ENCODE results near the gene UHRF2.
"Not testable (repeated sequence)": the region's sequence is repeated elsewhere in the genome, so short reads cannot be mapped to it uniquely, and the experiment has no call there.

Gene UHRF2

DNA sequence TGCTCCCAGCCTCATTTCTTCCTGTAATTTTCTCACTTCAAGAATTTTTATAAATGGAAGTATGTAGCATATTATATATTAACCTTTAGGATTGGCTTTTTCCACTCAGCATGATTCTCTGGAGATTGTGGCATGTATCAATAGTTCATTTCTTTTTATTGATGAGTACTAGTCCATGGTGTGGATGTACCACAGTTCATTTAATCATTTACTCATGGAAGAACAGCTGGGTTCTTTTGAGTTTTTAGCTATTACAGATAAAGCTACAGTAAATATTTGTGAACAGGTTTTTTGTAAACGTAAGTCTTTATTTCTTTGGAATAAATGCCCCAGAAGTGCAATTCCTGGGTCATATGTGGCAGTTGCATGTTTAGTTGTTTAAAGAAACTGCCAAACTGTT, 76.1 kb downstream of the UHRF2 start:
- DNase-seq (ENCODE audit: low spot score) = no peak

DNA sequence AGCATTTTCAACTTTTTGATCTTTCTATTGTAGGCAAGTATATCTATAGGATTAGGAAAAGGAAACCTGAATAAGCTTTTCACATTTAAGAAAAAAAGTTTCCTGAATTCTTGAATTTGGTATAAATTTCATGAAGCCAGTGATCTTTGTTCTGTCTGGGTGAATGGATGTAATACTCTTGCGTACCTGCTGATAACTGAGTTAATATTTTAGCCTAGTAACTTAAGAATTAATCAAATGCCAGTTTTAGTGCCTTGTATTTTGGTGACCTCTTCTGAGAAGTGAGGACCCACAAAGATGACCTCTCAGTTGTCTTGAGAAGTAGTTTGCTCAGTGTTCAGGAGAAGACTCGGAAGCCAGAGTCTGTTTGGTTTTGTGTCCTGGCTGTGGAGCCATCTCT, 77.9 kb downstream of the UHRF2 start:
- no peak for DNase-seq (ENCODE audit: low spot score)

GRCh38 chr9:6495466-6495865, 82.5 kb downstream of the UHRF2 start:
- no peak for DNase-seq (ENCODE audit: low spot score)

GRCh38 chr9:6498982-6499381, 86.0 kb downstream of the UHRF2 start:
- DNase-seq (ENCODE audit: low spot score) = peak; percentile 29

- DNase-seq (ENCODE audit: low spot score) = no peak
Measured at GRCh38 chr9:6501526-6502210, 88.7 kb downstream of the UHRF2 start.

DNA sequence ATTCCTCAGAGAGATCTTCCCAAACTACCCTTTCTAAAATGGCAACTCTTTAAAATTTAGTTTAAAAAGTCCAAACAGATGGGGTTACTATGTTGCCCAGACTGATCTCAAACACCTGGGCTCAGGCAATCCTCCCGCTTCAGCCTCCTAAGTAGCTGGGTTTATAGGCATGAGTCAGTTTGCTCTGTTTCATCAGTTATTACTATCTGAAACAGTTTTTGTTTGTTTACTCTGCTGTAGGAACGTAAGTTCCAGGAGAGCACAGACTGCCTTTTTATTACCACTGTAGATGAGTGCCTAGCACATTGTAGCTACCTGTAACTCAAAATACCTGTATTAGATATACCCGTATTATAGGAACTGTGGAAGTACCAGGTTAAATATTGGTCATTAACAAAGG, 89.4 kb downstream of the UHRF2 start:
- no peak for DNase-seq (ENCODE audit: low spot score)

- no peak for DNase-seq (ENCODE audit: low spot score)
Measured at GRCh38 chr9:6506571-6506970, 93.6 kb downstream of the UHRF2 start.

GRCh38 chr9:6512085-6512657, 99.2 kb downstream of the UHRF2 start:
- DNase-seq (ENCODE audit: low spot score) = no peak

GRCh38 chr9:6522263-6522662, 109.3 kb downstream of the UHRF2 start:
- DNase-seq (ENCODE audit: low spot score) = no peak

DNA sequence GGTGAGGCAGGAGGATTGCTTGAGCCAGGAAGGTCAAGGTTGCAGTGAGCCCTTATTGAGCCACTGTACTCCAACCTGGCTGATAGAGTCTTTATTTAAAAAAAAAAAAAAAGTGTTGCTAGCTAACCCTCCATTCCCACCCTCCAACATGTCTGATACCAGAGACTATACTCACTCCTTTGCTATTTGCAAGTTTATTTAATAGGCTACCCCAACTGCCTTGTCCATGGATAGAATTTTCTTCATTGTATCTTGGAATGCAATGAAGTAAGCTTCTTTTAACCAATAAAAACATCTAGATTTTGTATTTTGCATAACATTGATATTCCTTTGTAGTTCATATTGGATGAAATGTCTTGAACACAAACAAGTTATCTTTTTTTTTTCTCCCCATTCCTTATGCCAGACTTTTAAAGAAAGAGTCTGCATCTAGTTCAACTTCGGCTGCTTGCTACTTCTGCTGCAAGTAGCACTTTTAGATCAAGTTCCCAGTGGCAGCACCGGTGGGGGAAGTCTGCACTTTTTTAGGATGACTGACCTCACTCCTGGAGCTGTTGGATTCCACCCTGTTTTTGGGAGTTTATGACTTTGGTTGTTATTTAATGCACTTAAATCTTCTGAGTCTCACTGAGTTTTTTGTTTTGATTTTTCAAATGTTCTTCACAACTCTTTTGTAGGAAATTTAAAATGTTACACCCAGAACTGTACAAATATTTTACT, 112.5 kb downstream of the UHRF2 start:
- DNase-seq (ENCODE audit: low spot score) = peak; percentile 49

GRCh38 chr9:6535594-6535993, 122.6 kb downstream of the UHRF2 start:
- DNase-seq (ENCODE audit: low spot score) = no peak

DNA sequence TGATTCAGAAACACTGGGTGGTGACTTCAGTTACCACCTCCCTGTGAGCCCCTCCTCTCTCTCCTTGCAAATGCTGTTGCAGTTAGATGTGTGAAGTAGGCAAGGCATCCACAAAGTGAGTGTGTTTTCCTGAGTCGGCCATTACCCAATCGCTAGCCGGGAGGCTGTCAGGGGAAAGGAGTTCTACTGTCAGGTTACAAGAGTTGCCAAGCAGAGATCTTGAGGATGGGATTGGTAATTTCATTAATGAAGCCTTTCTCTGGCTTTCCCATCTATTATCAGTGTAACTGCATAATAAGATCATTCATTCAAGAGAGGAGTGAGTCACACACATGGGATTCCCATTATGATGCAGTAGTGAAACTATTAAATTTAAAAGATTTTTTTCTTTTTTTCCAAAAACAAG, 125.7 kb downstream of the UHRF2 start:
- DNase-seq (ENCODE audit: low spot score) = no peak

DNA sequence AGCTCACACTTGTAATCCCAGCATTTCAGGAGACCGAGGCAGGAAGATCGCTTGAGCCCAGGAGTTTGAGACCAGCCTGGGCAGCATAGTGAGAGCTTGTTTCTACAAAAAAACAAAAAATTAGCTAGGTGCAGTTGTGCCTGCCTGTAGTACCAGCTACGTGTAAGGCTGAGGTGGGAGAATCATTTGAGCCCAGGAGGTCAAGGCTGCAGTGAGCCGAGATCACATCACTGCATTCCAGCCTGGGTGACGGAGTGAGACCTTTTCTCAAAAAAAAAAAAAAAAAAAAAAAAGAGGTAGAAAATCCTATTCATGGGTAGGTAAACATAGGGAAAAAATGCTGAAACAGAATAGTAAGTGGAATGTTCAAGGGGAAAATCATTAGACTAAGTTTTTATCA, 129.6 kb downstream of the UHRF2 start:
- DNase-seq (ENCODE audit: low spot score) = not testable (repeated sequence)

DNA sequence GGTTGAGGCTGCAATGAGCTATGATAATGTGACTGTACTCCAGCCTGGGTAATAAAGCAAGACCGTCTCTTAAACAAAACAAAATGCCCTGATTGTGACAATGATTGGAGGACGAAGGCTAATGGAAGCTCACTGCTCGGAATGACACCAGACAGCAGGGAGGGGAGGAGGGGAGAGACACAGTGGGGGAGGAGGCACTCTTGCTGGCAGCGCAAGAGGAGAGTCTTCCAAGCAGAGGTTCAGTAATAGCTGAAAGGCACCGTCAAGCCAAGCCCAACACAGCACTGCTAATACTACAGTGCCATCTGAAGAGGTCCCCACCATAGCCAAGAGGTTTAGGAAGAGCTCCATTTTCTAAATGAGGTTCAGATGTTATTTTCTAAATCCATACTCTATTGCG, 130.2 kb downstream of the UHRF2 start:
- DNase-seq (ENCODE audit: low spot score) = no peak

GRCh38 chr9:6545017-6545691, 132.2 kb downstream of the UHRF2 start:
- DNase-seq (ENCODE audit: low spot score) = no peak

DNA sequence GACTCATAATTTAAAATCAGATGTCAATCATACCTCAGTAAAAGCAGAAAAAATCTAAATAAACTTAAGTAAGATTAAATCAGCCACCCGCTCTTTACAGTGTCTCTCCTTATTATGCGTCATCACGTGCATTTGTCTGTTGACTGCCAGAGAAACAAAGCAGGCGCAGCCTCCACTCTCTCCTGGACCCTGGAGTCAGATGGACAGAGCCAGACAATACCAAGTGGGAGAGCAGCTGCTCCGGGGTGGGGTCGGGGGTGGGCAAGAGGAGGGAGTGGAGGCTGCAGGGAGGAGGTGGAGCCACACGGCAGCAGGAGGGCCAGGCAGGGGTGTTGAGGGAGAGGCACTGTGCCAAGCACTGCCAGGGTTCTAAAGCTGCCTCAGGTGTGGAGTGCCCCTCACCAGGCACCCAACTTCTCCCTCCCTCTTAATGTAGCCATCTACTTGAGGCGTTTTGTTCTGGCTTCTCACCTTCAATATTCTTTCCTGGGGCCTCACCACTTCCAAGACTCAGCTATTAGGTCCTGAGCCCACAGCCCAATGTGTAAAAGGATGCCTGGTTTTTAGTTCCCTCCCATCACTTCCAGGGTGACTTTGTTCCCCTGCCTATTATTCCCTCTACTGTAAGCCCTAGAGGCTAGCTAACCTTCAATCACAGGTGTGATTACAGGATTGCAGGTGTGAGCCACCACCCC, 136.3 kb downstream of the UHRF2 start:
- no peak for DNase-seq (ENCODE audit: low spot score)

GRCh38 chr9:6551136-6551535, 138.1 kb downstream of the UHRF2 start:
- no peak for DNase-seq (ENCODE audit: low spot score)

GRCh38 chr9:6552033-6552432, 139.0 kb downstream of the UHRF2 start:
- no peak for DNase-seq (ENCODE audit: low spot score)

DNA sequence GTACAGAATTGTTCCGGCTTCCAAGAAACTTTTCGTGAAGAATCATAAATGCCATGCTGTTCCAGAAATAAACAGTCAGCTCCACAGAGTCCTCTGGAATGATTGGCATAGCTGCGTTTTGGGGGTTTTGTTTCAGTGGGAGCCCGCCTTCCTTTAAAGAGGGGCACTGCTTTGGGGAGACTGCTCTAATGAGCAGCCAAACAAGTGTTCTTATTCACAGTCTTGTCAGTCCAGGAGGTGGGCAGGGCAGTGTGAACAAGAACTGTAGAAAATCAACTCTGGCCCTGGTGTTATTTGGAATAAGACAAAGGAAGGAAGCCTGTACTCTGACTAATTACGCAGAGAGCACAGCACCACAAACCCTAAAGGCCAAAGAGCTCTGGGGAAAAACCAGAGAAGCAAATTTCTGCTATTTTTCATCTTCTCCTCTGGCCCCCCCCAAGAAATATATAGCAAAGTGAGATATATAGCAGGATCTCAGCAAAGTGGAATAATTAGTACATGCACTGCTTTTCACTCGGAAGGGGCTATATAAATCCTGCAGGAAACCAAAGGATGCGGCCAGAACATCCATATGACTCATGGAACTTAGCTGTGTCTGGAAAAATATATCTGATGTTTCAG, 139.6 kb downstream of the UHRF2 start:
- DNase-seq (ENCODE audit: low spot score) = peak; percentile 30

DNA sequence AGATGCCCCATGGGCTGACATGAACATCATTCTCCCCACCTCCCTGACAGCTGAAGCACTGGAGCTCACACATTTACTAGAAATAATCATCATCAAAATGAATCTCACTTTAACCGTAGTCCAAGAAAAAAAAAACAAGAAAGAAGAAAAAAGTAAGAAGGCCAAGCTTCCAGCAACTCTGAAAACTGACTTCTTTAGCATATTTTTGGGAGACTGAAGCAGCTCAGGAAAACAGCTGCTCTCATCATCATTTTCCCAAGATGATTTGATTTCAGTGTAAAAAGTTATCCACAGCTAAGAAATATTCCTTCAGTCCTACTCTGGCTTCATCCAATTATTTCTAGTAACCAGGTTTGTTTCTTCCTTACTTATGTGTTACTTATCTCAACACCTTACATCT, 140.9 kb downstream of the UHRF2 start:
- DNase-seq (ENCODE audit: low spot score) = no peak
